NCI-H187 treated with DMSO at 0.1 percent for 48 hours (cell line): ENCODE results near the gene SEC22A.

Experiments used
- DNase-seq: peaks from one replicate; lab custom pipeline; 2025; lab: John Stamatoyannopoulos, UW

The SEC22A gene

DNA sequence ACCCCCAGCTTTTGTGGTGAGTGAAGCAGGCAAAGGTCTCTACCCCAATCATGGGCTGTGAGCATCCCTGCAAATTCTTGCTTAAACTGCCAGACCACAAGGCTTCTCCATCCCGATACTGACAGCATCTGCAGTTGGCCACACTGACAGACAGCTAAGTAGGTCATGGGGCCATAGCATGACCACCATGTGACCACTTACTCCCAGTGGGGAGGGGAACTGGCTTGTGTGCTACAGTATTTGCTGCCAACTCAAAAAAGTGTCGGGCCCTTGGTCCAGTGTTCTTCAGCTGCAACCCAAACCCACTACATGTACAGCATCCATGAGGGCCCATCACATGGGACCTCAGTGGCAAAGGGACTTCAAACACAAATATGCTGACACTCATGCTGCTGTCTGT, 103.4 kb downstream of the SEC22A start:
- no peak for DNase-seq

DNA sequence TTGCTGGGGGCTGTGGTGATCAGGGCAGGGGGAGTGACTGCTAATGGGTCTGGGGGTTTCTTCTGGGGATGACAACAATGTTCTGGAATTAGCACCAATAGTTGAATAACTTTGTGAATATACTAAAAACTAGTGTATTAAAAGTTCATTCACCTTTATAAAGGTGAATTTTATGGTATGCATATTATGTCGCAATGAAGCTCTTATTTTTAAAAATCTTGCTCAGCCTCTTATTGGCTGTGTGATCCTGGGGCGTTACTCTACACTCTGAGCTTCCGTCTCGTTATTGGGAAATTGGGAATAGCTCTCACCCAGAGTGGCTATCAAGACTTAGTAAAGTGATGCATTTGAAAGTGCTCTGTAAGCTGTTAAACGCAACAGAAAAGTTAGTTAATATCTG, 105.3 kb downstream of the SEC22A start:
- no peak for DNase-seq

DNA sequence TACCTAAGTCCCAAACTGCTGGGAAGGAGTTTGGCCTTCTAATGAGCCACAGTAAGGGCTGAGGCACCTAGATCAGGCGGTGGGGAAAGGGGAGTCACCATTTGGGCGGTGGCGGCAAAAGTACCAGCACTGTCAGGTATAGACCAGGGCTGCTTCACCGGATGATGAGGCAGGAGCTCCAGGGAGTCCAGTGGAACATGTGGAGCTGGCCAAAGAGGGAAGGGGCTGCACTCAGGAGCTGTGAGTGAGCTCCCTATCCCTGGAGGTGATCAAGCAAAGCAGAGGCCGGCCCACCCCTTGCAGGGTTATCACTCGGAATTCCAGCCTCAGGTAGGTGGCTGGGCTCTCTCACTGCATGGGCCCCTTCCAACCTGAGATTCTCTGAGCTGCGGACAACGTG, 108.4 kb downstream of the SEC22A start:
- no peak for DNase-seq

DNA sequence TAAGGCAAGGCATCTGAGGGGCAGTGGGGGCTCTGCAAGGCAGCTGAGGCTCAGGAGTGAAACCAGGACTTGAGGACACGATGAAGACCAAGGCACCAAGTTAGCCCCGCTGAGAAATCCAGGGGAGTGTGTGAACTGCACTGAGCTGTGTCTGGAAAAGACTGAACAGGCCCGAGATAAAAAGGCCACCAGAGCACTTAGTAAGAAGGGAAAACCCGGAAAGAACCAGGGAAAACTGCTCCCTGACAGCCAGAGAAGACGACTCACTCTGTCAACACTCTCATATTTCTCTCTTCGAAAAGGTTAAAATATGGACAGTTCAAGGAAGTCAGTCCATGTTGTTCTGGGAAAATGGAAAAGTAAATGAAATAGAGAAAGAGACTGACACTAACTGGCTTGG, 109.0 kb downstream of the SEC22A start:
- DNase-seq, result no peak

DNA sequence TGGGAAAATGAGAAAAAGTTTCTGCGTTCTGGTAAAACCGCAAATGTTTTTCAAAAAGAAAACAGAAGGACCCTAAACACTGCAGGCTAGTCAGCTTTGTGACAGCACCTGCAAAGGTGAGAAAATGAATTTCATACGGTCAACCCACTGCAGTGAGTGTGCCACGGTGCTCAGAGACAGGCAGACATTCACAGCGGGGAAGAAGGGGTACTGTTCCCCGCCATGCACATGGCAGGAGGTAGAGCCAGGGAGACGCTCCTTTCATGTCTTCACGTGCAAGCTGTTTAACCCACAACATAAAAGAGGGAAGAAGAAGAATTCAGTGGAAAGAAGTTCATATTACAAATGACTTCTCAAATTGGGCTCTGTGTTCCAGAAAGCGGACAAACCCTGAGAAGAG, 109.5 kb downstream of the SEC22A start:
- DNase-seq, result no peak

DNA sequence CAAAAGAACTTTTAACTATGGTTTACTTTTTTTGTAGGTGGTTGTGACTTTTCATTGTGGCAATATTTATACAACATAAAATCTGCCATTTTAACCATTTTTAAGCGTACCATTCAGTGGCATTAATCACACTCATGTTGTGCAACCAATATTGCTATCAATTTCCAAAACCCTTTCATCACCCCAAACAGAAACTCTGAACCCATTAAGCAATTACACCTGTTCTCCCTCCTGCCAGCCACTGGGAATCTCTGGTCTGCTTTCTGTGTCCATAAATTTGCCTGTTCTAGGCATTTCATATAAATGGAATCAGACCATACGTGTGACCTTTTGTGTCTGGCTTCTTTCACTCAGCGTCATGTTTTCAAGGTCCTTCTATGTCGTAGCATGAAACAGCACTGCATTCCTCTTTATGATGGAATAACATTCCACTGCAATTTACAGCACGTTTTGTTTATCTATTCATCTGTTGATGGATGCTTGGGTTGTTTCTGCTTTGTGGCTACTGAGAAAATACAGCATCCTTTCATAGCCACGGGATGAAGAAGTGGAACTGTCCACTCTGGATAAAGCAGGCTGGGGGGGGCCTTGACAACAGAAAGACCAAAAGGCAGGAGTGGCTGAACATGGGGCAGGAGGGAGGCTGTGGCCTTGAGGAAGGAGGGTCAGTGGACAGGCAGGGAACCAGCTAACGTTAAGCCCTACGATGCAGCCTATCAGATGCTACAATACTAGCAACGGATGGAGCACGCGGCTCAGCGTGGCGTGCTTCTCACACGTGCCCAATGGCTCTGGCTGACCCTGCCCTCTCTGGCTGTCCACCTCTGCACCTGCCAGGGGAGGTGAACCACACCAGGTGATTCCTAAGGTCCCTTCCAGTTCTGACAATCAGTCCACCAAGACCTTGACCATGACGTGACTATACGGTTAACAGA, 110.9 kb downstream of the SEC22A start:
- DNase-seq, result no peak

DNA sequence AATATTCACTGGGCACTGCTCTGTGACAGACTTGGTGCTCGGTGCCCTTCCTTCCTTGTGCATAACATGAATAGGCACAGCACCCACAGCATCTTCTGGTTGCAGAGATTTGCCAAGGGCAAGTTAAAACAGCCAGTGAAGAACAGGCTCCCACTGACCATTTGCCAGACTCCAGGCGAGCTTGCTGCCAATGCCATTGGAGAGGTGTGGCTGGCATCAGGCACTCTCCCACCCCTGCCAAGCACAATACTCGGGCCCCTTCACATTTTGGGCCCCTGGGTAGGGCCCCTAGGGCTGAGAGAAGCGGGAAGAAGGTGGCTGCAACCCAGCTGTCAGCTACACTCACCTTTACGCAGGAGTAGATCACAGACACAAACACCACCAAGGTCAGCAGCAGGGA, 112.1 kb downstream of the SEC22A start:
- DNase-seq, result no peak

DNA sequence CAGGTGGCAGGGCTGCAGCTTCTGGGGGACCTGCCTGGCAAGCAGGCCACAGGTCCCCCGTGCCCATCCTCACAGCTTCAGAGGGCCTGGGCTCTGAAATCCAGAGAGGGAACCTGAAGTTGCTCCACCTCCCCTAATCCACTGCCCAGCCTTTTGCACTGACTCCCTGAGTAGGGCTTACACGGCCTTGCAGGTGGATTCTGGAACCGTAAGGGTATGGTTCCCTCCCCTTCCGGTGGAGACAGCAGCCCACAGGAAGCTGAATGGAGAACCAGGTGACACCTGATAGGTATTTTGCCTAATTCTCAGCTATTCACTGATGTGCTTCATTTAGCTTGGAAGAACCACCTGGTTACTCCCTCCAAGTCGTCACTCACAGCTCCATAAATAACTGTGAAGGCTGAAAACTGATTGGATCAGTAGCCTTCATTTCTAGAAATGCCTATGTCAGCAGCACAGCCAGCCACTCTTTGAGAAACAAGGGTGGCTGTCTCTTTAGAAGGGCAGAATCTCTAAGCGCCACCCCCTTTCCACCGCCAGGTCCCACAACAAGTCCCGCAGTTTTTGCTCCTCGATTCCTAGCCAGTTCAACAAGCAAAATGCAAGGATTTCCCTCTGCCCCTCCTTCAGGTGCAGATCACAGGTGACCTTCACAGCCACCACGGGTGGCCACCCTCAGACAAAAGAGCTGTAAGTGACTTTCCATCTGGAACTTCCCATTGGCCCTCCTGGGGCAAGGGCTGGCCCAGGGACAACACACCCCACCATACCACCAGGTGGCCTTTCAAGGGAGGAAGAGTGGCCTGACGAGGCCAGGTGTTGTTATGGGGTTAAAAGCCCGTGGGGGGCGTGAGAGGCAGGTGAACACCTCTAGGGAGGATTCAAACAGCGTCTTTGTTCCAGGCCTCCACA, 112.9 kb downstream of the SEC22A start:
- DNase-seq, result peak; percentile 91

DNA sequence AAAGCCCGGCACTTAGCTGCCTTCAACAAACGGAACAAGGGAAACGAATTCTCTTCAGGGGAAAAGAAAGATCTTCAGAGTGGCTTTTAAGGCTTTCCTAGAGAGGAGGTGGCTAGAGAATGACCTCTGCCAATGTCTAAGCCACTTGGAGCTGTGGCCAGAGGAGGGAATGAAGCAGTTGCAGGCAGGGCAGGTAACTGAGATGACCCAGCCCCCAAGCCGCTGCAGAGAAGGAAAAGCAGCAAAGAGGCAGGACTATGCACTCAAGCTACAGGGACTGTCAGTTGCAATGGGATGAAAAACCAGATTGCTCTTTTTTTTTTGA, 113.5 kb downstream of the SEC22A start:
- no peak for DNase-seq

DNA sequence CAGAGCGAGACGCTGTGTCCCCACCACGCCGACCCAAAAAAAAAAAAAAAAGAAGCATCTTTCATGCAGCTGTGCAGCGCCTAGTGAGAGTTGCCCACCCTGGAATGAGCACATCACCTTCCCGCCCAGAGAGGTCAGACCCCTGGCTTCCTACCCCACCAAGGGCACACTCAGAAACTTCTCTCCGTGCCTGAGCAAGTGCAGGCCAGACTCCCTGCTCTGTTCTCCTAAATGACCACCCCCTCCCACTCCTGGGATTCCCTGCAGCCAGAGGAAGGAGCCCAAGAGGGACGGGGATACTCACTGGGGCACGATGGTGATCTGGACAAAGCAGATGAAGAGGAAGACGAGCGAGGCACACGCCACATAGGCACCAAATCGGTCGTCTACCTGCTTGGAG, 116.0 kb downstream of the SEC22A start:
- DNase-seq, result no peak

DNA sequence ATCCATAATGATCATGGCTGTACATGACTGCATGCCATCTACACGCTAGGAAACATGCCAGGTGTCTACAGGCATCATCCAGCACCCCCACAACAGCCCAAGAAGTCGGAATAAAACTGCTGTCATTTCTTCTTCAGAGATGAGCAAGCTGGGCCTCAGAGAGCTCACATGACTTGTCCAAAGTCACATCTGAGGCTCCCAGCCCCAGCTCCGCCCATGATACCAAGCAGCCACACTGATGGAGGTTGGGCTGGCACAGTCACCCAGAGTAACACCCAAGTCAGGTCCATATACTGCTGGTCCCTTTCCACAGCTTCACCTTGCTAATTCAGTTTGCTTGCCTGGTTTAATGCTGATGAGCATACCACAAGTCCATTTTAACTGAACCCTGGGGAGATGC, 116.6 kb downstream of the SEC22A start:
- DNase-seq, result no peak

DNA sequence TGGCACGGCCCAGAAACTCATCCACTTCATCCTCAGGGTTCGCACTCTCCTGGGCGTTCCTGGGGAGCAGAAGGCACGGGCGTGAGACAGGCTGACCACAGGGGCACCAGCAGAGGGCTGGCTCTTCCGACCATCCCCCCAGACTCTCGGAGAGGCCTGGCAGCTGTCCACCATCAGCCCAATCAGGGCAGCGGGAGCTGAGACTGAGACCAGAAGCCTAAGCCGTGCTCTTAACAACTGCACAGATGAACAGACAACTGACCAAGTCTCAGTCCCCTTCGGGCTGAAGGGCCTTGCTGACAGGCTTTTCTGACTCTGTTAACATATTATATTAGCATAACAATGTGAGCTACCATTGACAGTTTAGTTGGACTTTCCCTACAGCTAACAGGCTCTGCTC, 118.0 kb downstream of the SEC22A start:
- DNase-seq, result no peak

DNA sequence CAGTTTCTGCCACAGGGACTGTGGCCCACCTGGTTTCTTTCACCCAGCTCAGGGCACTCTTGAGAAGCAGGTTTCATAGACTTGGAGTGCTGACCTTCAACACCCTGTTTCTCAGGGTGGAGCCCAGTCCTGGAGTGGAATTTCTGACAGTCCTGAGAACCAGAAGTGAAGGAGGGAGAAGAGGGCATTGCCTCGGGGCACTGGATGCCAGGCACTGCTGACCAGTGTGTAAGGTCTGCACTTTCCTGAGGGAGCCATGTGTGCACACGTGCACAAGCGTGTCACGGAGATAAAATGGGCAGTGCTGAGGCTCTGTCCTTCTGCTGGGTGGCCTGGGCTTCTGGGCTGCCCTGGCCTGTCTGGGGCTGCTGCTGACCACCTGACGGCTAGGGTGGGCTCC, 118.5 kb downstream of the SEC22A start:
- no peak for DNase-seq

DNA sequence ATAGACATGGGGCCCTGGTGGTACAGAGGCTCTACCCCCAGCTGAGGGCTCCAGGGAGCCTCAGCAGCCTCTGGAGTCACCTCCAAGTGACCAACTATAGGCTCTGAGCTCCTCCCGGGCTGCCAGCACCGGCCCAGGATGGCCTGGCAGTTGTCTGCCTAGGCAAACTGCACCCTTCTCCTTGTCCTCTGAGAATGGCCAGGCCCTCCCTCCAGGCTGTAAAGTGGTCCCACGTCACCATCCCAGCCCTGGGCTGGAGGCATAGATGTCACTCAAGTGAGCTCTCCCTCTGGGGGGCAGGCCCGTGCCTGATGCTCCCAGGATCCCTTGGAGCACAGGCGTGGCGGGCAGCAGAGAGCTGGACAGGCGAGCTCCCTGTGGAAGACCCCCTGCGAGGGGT, 120.1 kb downstream of the SEC22A start:
- no peak for DNase-seq

DNA sequence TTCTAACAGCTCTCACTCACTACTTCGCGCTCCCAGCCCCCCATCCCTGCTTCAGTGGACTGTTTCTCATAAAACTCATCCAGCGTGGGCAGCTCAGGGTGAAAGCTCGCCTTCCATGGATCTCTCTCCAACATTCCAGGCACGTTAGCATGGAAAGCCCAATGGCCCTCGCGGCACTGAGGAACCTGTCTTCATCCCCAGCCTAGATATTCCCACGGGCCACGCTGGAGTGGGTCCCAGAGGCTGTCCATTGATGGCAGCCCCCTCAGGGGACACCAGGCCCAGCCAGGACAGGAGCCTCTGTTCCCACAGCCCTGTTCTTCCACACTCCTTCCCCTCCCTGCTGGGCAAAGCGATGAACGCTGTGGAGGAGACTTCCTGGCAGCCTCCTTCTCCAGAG, 121.1 kb downstream of the SEC22A start:
- no peak for DNase-seq
